GM19099 (cell line): ENCODE data around the gene MTX3.

Experiments
- POLR2A ChIP-seq: IDR thresholded peaks from 3 replicates; pipeline ENCODE4 v1.6.1; 2011; ENCODE audit warnings: low read depth; ENCODE audit not compliant: insufficient read length; ENCODE audit errors: extremely low read depth

Gene MTX3

DNA sequence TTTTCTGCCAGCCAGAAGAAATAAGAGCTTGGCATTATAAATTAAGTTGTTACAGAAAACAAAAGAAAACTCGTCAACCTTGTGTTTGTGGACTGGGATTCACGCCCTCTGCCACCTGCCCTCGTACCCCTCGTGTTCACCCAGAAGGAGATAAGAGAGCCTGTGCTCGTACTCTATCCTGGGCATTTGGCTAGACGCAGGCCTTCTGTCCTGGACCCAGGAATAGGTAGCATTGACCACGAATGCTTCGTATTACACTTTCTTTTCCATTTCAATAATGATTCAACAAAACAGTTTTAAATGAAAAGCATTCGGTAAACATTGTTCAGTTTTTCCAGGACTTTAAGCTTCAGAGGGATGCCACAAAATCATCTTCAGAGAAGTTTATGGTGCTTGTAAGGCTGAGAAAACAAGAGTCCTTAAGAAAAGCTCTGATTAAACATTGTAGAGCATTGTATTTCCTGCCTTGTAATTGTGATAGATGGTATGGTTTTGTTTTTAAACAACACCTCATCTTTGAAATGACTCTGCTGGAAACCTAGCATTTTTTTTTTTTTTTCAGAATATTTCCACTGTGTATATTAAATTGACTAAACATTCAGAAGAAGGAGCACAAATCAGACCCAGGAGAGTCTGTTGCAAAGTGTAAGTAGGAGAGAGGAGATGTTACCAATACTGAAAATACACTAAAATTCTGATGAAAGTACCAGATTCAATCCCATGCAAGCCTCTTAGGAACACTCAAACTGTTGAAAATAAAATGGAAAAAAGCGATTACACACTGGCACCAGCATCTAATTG lies 27.6 kb downstream of the MTX3 start:
- no peak for TF ChIP-seq POLR2A

GRCh38 chr5:79962575-79963222 lies 28.4 kb downstream of the MTX3 start:
- no peak for TF ChIP-seq POLR2A

DNA sequence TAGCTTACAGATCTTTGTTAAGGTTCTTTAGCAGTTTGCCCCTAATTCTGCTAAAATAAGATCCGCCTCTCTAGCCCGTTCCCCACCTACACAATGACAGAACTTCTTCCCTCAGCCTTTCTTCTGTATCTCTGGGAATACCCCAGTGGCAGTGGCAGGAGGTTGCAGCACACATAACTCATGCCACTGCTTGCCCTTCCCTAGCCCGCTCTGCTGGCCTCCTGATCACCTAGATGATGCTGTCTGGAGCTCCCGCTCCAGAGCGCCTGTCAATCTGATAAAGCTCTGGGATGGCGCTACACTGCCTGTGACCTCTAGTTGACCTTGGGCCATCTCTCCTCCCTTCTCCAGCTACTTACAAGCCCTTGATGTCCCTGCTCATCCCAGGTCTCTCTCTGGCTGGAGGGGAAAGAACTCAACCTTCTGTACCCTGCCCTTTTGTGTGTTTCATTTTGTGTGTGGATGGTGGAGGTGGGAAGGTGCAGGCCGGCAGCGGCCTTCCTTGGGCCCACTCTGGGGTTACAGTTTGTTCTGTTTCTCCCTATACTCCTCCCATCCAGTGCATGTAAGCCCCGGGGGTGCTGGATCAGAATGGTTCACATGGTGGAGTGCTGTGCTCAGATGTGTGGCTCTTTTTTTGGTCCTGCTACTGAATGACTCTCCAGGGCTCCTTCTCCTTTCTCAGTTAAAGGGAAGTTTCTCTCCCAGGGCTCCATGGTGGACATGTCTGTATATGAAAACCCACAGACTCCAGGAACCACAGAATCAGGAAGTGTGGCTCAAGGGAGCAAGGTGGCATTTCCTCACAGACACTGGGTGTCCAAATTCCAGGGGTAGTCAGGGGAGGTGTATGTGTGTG lies 29.1 kb downstream of the MTX3 start:
- no peak for TF ChIP-seq POLR2A

GRCh38 chr5:79959407-79959806 lies 31.7 kb downstream of the MTX3 start:
- TF ChIP-seq POLR2A = no peak

- TF ChIP-seq POLR2A = no peak
Observed at GRCh38 chr5:79955941-79956670, 35.0 kb downstream of the MTX3 start.

DNA sequence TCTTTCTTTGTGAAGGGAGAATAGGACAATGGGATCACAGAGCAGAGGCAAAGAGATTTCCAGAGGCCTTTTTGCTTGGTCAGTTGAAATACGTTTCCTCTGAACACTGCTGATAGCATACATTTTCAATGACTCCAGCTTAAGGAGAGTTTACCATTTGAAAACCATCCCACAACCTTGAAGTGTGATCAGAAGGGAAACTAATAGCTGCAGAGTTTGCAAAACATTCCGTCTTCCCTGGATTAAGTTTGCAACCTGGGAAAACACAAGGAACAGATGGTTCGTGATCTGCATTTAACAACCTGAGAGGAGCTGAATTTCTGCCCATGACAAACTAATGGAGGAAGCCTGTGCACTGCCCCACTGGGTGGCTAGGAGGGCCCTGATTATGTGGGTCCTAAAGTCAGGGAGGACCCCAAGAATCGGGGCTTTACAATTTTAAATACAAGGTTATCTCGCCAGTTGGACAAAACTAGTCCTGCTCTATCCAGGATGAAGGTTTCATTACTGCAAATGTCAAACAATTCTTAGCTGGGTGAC lies 35.6 kb downstream of the MTX3 start:
- TF ChIP-seq POLR2A = no peak

GRCh38 chr5:79954620-79955019 lies 36.4 kb downstream of the MTX3 start:
- no peak for TF ChIP-seq POLR2A

DNA sequence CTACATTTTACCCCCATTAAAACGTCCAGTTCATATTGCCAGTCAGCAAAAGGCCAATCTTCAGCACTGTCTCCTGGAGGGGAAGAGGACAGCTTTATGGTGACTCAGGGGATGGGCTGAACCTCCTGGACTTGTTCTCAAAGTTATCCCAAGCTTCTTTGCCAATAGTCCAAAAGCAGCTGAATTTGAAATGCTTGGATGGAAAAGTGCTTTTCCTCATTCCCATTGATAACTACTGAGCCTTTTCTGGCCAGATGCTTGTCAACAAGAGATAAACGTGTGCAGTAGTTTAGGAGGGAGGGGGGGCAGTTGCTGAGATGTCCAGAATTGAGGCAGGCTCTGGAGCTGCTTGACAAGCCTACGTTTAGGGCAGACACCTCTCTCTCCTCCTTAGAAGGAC lies 43.5 kb downstream of the MTX3 start:
- no peak for TF ChIP-seq POLR2A

- no peak for TF ChIP-seq POLR2A
Observed at GRCh38 chr5:79938468-79938867, 52.6 kb downstream of the MTX3 start.

- TF ChIP-seq POLR2A = no peak
Observed at GRCh38 chr5:79936646-79937216, 54.3 kb downstream of the MTX3 start.

DNA sequence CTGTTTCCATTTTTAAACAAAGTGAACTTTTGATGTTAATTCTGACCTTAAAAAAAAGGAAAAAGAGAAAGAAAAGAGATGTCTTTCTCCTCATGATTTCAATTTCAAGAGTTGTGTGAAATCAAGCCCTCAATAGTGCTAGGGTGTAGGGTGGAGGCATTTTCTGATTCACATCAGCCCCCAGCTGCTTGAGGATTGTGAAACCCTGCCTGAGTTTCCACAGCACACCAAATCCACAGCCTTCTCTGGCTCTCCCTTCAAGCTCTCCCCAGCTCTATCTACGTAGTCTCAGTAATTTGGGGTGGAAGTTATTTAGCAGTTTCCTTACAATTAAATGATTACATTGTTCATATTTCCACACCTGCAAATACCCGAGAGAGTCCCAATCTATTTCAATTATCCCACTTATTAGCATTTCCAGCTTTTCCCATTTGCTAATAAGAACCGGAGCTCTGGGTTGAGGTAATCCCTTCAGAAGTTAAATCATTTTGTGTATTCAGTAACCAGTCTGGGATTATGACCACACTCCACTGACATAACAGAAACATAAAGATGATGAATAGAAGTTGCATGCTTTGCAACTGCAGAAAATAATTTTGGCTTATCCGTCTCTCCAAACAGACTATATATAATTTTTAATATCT lies 54.9 kb downstream of the MTX3 start:
- TF ChIP-seq POLR2A = no peak

GRCh38 chr5:79934681-79935080 lies 56.4 kb downstream of the MTX3 start:
- no peak for TF ChIP-seq POLR2A

- TF ChIP-seq POLR2A = no peak
Observed at GRCh38 chr5:79932510-79933504, 58.3 kb downstream of the MTX3 start.
